Activated naive CD4-positive, alpha-beta T cell treated with Interleukin-2 at 50 U/mL for 16 hours (primary cell): ENCODE results near the gene PIK3AP1.
"Not testable (repeated sequence)": the region's sequence is repeated elsewhere in the genome, so short reads cannot be mapped to it uniquely, and the experiment has no call there.

ENCODE experiments used
- DNase-seq: peaks from one replicate; pipeline ENCODE4 v3.0.0-alpha.2; 2020

PIK3AP1 gene

GRCh38 chr10:96695366-96695765, 24.9 kb downstream of the PIK3AP1 start:
- no peak for DNase-seq

- no peak for DNase-seq
Observed at GRCh38 chr10:96693431-96693830, 26.9 kb downstream of the PIK3AP1 start.

GRCh38 chr10:96692427-96692826, 27.9 kb downstream of the PIK3AP1 start:
- no peak for DNase-seq

- DNase-seq, result no peak
Observed at GRCh38 chr10:96691761-96692160, 28.6 kb downstream of the PIK3AP1 start.

GRCh38 chr10:96690755-96691730, 29.3 kb downstream of the PIK3AP1 start:
- DNase-seq, result no peak

GRCh38 chr10:96688789-96689188, 31.5 kb downstream of the PIK3AP1 start:
- no peak for DNase-seq

GRCh38 chr10:96687317-96688012, 32.8 kb downstream of the PIK3AP1 start:
- no peak for DNase-seq

- DNase-seq, result no peak
Observed at GRCh38 chr10:96686514-96686913, 33.8 kb downstream of the PIK3AP1 start.

GRCh38 chr10:96685306-96685705, 35.0 kb downstream of the PIK3AP1 start:
- no peak for DNase-seq

GRCh38 chr10:96684826-96685225, 35.5 kb downstream of the PIK3AP1 start:
- no peak for DNase-seq

GRCh38 chr10:96683710-96684109, 36.6 kb downstream of the PIK3AP1 start:
- DNase-seq, result no peak

- DNase-seq, result no peak
Observed at GRCh38 chr10:96683065-96683464, 37.2 kb downstream of the PIK3AP1 start.

GRCh38 chr10:96681524-96681923, 38.8 kb downstream of the PIK3AP1 start:
- no peak for DNase-seq

- not testable (repeated sequence) for DNase-seq
Observed at GRCh38 chr10:96680463-96680862, 39.9 kb downstream of the PIK3AP1 start.

- no peak for DNase-seq
Observed at GRCh38 chr10:96678725-96679124, 41.6 kb downstream of the PIK3AP1 start.

GRCh38 chr10:96676272-96677112, 43.8 kb downstream of the PIK3AP1 start:
- DNase-seq, result no peak

GRCh38 chr10:96675846-96676245, 44.5 kb downstream of the PIK3AP1 start:
- DNase-seq, result no peak

GRCh38 chr10:96673318-96674099, 46.8 kb downstream of the PIK3AP1 start:
- DNase-seq, result no peak

GRCh38 chr10:96672481-96673175, 47.7 kb downstream of the PIK3AP1 start:
- no peak for DNase-seq

GRCh38 chr10:96671211-96671890, 49.0 kb downstream of the PIK3AP1 start:
- DNase-seq, result no peak

- no peak for DNase-seq
Observed at GRCh38 chr10:96670786-96671185, 49.5 kb downstream of the PIK3AP1 start.
